HepG2 (cell line): ENCODE data around the gene ASXL1. TPM values are rescaled to one million over a fixed set of nuclear protein-coding genes. Genes with fewer than 3 reads are reported as not detected.

Experiments
- CENPX ChIP-seq: sonication (generic); formaldehyde crosslinking; IDR thresholded peaks from 2 replicates; pipeline ENCODE4 v1.9.0; 2021; ENCODE audit warnings: mild to moderate bottlenecking, missing genetic modification reagents, moderate library complexity
- DMAP1 ChIP-seq: IDR thresholded peaks from 2 replicates; pipeline ENCODE4 v1.6.1; 2016
- GABPB1 ChIP-seq: IDR thresholded peaks from 2 replicates; pipeline ENCODE4 v1.6.1; 2016; ENCODE audit warnings: mild to moderate bottlenecking, missing genetic modification reagents, moderate library complexity, missing compliant biosample characterization
- HMG20B ChIP-seq: conservative IDR thresholded peaks from 2 replicates; pipeline ENCODE4 v1.6.1; 2016; ENCODE audit warnings: missing genetic modification reagents, missing compliant biosample characterization
- NFE2L2 ChIP-seq: fragments of 150-350 bp; IDR thresholded peaks from 2 replicates; pipeline ENCODE4 v1.6.1; 2014; ENCODE audit warnings: low read length
- NFIC ChIP-seq: IDR thresholded peaks from 2 replicates; pipeline ENCODE4 v1.6.1; 2012; ENCODE audit warnings: mild to moderate bottlenecking, low read length, inconsistent platforms
- POGZ ChIP-seq: sonication (generic); formaldehyde crosslinking; IDR thresholded peaks from 2 replicates; pipeline ENCODE4 v1.4.0; 2020; ENCODE audit warnings: mild to moderate bottlenecking, missing genetic modification reagents
- REPIN1 ChIP-seq: sonication (generic); formaldehyde crosslinking; IDR thresholded peaks from 2 replicates; pipeline ENCODE4 v1.8.0; 2022; ENCODE audit warnings: missing genetic modification reagents, low read depth, mild to moderate bottlenecking, borderline replicate concordance
- SP5 ChIP-seq: IDR thresholded peaks from 2 replicates; pipeline ENCODE4 v1.6.1; 2016; ENCODE audit warnings: low read depth, borderline replicate concordance
- ZFP82 ChIP-seq: sonication (generic); formaldehyde crosslinking; IDR thresholded peaks from 2 replicates; pipeline ENCODE4 v1.5.1; 2020; ENCODE audit warnings: mild to moderate bottlenecking, missing genetic modification reagents, borderline replicate concordance
- ZNF263 ChIP-seq: sonication (generic); formaldehyde crosslinking; IDR thresholded peaks from 2 replicates; pipeline ENCODE4 v1.4.0; 2020; ENCODE audit warnings: missing genetic modification reagents
- ZNF333 ChIP-seq: sonication (generic); formaldehyde crosslinking; IDR thresholded peaks from 2 replicates; pipeline ENCODE4 v1.4.0; 2020; ENCODE audit warnings: mild to moderate bottlenecking, missing genetic modification reagents, borderline replicate concordance
- ZNF432 ChIP-seq: sonication (generic); formaldehyde crosslinking; IDR thresholded peaks from 2 replicates; pipeline ENCODE4 v1.5.0; 2020; ENCODE audit warnings: missing genetic modification reagents, mild to moderate bottlenecking, borderline replicate concordance
- polyA plus RNA-seq, 8 experiments: library from polyadenylated mRNA; depleted of rRNA in 3 of 8; stranded (reverse) in 7 of 8; unstranded in 1 of 8; fragments of >200 nt; fragmentation: Illumina TruSeq in 4 of 8; extraction: Trizol in 4 of 8; gene quantifications; 2 replicates each; pipeline versions ENCODE4 v1.2.1 to v1.2.3, GENCODE V29; 2011 to 2016; ENCODE audit warnings: low read depth in 4 of 8, missing spikeins in 1 of 8, mixed read lengths in 1 of 8; ENCODE audit not compliant: insufficient read depth in 1 of 8
- total RNA-seq, 5 experiments: library from RNA; depleted of rRNA; stranded (reverse); fragments of >200 nt; fragmentation: Illumina TruSeq; extraction: Trizol; gene quantifications; 2 replicates each; pipeline ENCODE4 v1.2.3, GENCODE V29; 2016; ENCODE audit warnings: low read depth in 1 of 5
- TF ChIP-seq, protein P1 (sequence below): sonication (generic); formaldehyde crosslinking; IDR thresholded peaks from 2 replicates; pipeline ENCODE4 v1.8.0; 2022; ENCODE audit warnings: missing genetic modification reagents, mild to moderate bottlenecking, borderline replicate concordance
- TF ChIP-seq, protein P2 (sequence below): sonication (generic); formaldehyde crosslinking; IDR thresholded peaks from 2 replicates; pipeline ENCODE4 v1.9.0; 2021; ENCODE audit warnings: missing genetic modification reagents, borderline replicate concordance
- TF ChIP-seq, protein P3 (sequence below): sonication (generic); formaldehyde crosslinking; IDR thresholded peaks from 2 replicates; pipeline ENCODE4 v1.5.0; 2020; ENCODE audit warnings: missing genetic modification reagents
- TF ChIP-seq, protein P4 (sequence below): sonication (generic); formaldehyde crosslinking; IDR thresholded peaks from 2 replicates; pipeline ENCODE4 v1.5.0; 2020; ENCODE audit warnings: mild to moderate bottlenecking, missing genetic modification reagents
- TF ChIP-seq, protein P5 (sequence below): IDR thresholded peaks from 2 replicates; pipeline ENCODE4 v1.6.1; 2016; ENCODE audit warnings: missing genetic modification reagents, missing compliant biosample characterization
- TF ChIP-seq, protein P6 (sequence below): sonication (generic); formaldehyde crosslinking; IDR thresholded peaks from 2 replicates; pipeline ENCODE4 v1.8.1; 2022; ENCODE audit warnings: low read depth, mild to moderate bottlenecking, missing genetic modification reagents

The ASXL1 gene
- total and polyA plus RNA-seq, 2 of the 13 experiments (the other 11 are each of a cell fraction or from before 2014, with no cell fraction given) = 62.1 to 74.8 TPM

DNA sequence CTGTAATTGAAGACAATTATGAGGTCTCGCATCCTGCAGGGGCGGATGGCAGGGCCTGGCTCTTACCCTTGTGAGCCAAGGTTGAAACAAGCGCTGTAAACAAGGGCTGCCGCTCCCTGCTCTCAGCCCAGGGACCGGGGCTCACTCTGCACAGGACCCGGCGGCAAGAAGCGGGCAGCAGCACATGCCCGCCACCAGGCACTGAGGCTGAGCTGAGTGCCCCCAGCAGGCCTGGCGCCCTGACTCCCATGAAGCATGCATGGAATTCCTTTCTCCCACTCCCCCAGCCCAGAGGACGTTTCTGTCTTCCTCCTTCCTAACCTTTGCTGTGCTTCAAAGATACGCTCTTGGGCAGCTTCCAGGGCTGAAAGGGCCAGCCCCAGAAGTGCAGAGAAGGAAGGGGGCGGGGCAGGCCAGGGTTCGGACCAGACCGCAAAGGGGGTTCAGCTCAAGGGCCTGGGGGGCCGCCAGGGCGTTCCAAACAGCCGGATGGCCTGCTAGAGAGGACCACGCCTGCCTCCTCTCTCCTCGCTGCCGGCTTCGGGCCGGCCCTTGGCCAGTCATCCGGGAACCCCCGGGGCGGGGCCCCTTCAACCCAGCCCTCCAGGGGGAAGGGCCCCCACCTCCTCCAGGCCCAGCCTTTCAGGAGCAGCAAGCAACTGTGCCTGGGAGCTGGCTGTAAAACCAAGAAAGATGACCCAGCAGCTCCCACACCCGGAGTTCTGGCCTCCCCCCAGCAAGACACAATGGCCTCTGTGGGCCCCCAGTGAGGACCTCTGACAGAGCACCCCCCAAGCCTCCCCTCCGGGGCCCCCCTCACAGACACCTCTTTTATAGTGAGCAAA lies 117.1 kb downstream of the ASXL1 start (continued):
- TF ChIP-seq ZNF333 (CRISPR knock-in tag) (no peak), HMG20B (CRISPR knock-in tag) (peak; percentile 61; the same call in 1 of the 2 replicates), POGZ (CRISPR knock-in tag) (peak; percentile 39), SP5 (CRISPR knock-in tag) (peak; percentile 89), ZNF432 (no peak), DMAP1 (CRISPR knock-in tag) (peak; percentile 67), GABPB1 (CRISPR knock-in tag) (peak; percentile 76; the same call in 1 of the 2 replicates), CENPX (CRISPR knock-in tag) (no peak), ZFP82 (CRISPR knock-in tag) (no peak), REPIN1 (CRISPR knock-in tag) (peak; percentile 73; the same call in 1 of the 2 replicates), NFIC (no peak), NFE2L2 (no peak), ZNF263 (CRISPR knock-in tag) (peak; percentile 83)
- TF ChIP-seq, protein P1, sequence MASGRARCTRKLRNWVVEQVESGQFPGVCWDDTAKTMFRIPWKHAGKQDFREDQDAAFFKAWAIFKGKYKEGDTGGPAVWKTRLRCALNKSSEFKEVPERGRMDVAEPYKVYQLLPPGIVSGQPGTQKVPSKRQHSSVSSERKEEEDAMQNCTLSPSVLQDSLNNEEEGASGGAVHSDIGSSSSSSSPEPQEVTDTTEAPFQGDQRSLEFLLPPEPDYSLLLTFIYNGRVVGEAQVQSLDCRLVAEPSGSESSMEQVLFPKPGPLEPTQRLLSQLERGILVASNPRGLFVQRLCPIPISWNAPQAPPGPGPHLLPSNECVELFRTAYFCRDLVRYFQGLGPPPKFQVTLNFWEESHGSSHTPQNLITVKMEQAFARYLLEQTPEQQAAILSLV (CRISPR knock-in tag) = 0 out of 2 replicates have a peak, but pooled peaks have one; percentile 79
- TF ChIP-seq, protein P2, sequence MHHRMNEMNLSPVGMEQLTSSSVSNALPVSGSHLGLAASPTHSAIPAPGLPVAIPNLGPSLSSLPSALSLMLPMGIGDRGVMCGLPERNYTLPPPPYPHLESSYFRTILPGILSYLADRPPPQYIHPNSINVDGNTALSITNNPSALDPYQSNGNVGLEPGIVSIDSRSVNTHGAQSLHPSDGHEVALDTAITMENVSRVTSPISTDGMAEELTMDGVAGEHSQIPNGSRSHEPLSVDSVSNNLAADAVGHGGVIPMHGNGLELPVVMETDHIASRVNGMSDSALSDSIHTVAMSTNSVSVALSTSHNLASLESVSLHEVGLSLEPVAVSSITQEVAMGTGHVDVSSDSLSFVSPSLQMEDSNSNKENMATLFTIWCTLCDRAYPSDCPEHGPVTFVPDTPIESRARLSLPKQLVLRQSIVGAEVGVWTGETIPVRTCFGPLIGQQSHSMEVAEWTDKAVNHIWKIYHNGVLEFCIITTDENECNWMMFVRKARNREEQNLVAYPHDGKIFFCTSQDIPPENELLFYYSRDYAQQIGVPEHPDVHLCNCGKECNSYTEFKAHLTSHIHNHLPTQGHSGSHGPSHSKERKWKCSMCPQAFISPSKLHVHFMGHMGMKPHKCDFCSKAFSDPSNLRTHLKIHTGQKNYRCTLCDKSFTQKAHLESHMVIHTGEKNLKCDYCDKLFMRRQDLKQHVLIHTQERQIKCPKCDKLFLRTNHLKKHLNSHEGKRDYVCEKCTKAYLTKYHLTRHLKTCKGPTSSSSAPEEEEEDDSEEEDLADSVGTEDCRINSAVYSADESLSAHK (CRISPR knock-in tag) = no peak
- TF ChIP-seq, protein P3, sequence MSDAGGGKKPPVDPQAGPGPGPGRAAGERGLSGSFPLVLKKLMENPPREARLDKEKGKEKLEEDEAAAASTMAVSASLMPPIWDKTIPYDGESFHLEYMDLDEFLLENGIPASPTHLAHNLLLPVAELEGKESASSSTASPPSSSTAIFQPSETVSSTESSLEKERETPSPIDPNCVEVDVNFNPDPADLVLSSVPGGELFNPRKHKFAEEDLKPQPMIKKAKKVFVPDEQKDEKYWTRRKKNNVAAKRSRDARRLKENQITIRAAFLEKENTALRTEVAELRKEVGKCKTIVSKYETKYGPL (CRISPR knock-in tag) = no peak
- TF ChIP-seq, protein P4, sequence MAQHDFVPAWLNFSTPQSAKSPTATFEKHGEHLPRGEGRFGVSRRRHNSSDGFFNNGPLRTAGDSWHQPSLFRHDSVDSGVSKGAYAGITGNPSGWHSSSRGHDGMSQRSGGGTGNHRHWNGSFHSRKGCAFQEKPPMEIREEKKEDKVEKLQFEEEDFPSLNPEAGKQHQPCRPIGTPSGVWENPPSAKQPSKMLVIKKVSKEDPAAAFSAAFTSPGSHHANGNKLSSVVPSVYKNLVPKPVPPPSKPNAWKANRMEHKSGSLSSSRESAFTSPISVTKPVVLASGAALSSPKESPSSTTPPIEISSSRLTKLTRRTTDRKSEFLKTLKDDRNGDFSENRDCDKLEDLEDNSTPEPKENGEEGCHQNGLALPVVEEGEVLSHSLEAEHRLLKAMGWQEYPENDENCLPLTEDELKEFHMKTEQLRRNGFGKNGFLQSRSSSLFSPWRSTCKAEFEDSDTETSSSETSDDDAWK (CRISPR knock-in tag) = no peak
- TF ChIP-seq, protein P5, sequence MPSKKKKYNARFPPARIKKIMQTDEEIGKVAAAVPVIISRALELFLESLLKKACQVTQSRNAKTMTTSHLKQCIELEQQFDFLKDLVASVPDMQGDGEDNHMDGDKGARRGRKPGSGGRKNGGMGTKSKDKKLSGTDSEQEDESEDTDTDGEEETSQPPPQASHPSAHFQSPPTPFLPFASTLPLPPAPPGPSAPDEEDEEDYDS (CRISPR knock-in tag) = peak; percentile 57; the same call in 1 of the 2 replicates
- TF ChIP-seq, protein P6, sequence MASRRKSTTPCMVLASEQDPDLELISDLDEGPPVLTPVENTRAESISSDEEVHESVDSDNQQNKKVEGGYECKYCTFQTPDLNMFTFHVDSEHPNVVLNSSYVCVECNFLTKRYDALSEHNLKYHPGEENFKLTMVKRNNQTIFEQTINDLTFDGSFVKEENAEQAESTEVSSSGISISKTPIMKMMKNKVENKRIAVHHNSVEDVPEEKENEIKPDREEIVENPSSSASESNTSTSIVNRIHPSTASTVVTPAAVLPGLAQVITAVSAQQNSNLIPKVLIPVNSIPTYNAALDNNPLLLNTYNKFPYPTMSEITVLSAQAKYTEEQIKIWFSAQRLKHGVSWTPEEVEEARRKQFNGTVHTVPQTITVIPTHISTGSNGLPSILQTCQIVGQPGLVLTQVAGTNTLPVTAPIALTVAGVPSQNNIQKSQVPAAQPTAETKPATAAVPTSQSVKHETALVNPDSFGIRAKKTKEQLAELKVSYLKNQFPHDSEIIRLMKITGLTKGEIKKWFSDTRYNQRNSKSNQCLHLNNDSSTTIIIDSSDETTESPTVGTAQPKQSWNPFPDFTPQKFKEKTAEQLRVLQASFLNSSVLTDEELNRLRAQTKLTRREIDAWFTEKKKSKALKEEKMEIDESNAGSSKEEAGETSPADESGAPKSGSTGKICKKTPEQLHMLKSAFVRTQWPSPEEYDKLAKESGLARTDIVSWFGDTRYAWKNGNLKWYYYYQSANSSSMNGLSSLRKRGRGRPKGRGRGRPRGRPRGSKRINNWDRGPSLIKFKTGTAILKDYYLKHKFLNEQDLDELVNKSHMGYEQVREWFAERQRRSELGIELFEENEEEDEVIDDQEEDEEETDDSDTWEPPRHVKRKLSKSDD (CRISPR knock-in tag) = no peak
